Astrocyte of the cerebellum (primary cell): ENCODE results near the gene ADGRF5.

Experiments
- DNase-seq: peaks from one replicate; pipeline ENCODE4 v3.0.0-alpha.2; 2011; ENCODE audit warnings: low read depth
- H3K4me3 ChIP-seq: 2 replicates; pipeline ENCODE4 v1.5.1; 2011; ENCODE audit warnings: mild to moderate bottlenecking, low read depth, low read length, moderate library complexity
- CTCF ChIP-seq: IDR thresholded peaks from 2 replicates; pipeline ENCODE4 v1.5.1; 2012; ENCODE audit warnings: low read length, low read depth, moderate library complexity, mild to moderate bottlenecking; ENCODE audit errors: missing control alignments
- in situ Hi-C: cut with HindIII; loops from 2 replicates; pipeline ENCODE4 v1.10.0; 2017; ENCODE audit warnings: low sequenced_read_pairs

ADGRF5 gene

GRCh38 chr6:46926481-46926880, 4.7 kb upstream of the ADGRF5 start:
- DNase-seq = no peak

GRCh38 chr6:46925563-46926253, 4.0 kb upstream of the ADGRF5 start:
- DNase-seq = peak; percentile 18
- in situ Hi-C loops = no loop called here
- H3K4me3 ChIP-seq = no peak overlapping the region
- no peak for TF ChIP-seq CTCF

More at GRCh38 chr6:46926481-46926880, 4.7 kb upstream of the ADGRF5 start:
- H3K4me3 ChIP-seq = no peak overlapping the region
- in situ Hi-C loops = no loop called here
- no peak for TF ChIP-seq CTCF

- no peak for TF ChIP-seq CTCF
- in situ Hi-C loops = no loop called here
- no peak for DNase-seq
- H3K4me3 ChIP-seq = no peak overlapping the region
These were observed 1.7 kb upstream of the ADGRF5 start for GRCh38 chr6:46923476-46923875.

- no peak for DNase-seq
- no peak overlapping the region for H3K4me3 ChIP-seq
- in situ Hi-C loops = no loop called here
- no peak for TF ChIP-seq CTCF
These were observed 679 bp downstream of the ADGRF5 start for GRCh38 chr6:46921059-46921458.

GRCh38 chr6:46918806-46919205, 2.9 kb downstream of the ADGRF5 start:
- in situ Hi-C loops = no loop called here

DNA sequence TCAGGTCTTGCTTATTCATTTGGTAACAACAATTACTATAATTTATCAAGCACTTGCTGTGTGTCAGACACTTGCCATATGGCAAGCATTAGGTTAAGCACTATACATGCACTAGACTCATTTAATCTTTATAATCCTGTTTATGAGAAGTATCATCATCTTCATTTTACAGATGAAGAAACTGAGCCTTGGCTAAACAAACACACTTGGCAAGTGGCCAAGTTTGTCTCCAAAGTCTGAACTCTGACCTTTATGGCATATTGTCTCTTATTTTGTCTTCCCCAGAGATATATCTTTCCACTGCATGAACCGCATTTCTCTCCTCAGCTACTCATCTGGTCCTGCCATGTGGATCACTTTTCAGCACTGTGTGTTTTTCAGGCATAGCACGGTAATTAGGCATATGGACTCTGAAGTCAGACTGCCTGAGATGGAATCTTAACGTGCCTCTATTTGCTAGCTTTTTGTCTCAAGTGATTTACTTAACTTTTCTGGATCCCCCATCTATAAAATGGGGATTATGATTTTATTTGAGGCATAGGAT, 4.7 kb downstream of the ADGRF5 start:
- in situ Hi-C loops = no loop called here
- DNase-seq = no peak
- TF ChIP-seq CTCF = no peak
- H3K4me3 ChIP-seq = no peak overlapping the region

More at GRCh38 chr6:46918806-46919205, 2.9 kb downstream of the ADGRF5 start:
- no peak for DNase-seq
- TF ChIP-seq CTCF = no peak
- no peak overlapping the region for H3K4me3 ChIP-seq
